Spleen (tissue), 7 donors: ENCODE results near the gene IQCE.

ENCODE experiments used
- POLR2AphosphoS5 ChIP-seq, 3 donors: sonication (generic); formaldehyde crosslinking; IDR thresholded peaks; one replicate each; pipeline ENCODE4 v1.5.1; 2017; ENCODE audit warnings: antibody characterized with exemption in 3 of 3
- TF ChIP-seq, protein P1 (sequence below), 11 experiments: fragments of 200-600 bp in 7 of 11; fragments of 450-650 bp in 4 of 11; sonication (generic) in 4 of 11; IDR thresholded peaks in 8 of 11; conservative IDR thresholded peaks in 3 of 11; 1 replicate in 7 of 11; 2 replicates in 4 of 11; pipeline versions ENCODE4 v1.4.0 to v1.8.0; 2016 to 2021; ENCODE audit warnings: antibody characterized with exemption in 11 of 11, inconsistent platforms in 4 of 11, mild to moderate bottlenecking in 1 of 11
- donor health status: DM: no; HTN: no; CAD: no; lungs with moderate emphysema.
- donor health status: DM: no; HTN: no; CAD: no.
- donor health status: DM: no; HTN: no; CAD: no.

GRCh38 chr7:2527505-2528467 is 31.0 kb upstream of the IQCE start:
- TF ChIP-seq POLR2AphosphoS5 (IDR thresholded peaks at IDR 0.05): no peak
- TF ChIP-seq, protein P1, sequence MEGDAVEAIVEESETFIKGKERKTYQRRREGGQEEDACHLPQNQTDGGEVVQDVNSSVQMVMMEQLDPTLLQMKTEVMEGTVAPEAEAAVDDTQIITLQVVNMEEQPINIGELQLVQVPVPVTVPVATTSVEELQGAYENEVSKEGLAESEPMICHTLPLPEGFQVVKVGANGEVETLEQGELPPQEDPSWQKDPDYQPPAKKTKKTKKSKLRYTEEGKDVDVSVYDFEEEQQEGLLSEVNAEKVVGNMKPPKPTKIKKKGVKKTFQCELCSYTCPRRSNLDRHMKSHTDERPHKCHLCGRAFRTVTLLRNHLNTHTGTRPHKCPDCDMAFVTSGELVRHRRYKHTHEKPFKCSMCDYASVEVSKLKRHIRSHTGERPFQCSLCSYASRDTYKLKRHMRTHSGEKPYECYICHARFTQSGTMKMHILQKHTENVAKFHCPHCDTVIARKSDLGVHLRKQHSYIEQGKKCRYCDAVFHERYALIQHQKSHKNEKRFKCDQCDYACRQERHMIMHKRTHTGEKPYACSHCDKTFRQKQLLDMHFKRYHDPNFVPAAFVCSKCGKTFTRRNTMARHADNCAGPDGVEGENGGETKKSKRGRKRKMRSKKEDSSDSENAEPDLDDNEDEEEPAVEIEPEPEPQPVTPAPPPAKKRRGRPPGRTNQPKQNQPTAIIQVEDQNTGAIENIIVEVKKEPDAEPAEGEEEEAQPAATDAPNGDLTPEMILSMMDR (IDR thresholded peaks at IDR 0.05 in 8 of 11, conservative IDR thresholded peaks at IDR 0.05 in 3 of 11): no peak
